GM12878 (cell line): ENCODE data around the gene DLST. TPM values are rescaled to one million over a fixed set of nuclear protein-coding genes. Genes with fewer than 3 reads are reported as not detected.

Experiments
- ATAC-seq: fragments of 200-7000 bp; cut with Tn5 transposase; 3 replicates; pipeline ENCODE4 v1.9.1; 2020; ENCODE audit warnings: mild to moderate bottlenecking, moderate library complexity
- BruUV-seq: library from RNA; stranded (reverse); fragments of 400-500 nt; replicated peaks from 2 replicates; lab custom pipeline; 2021; lab: Mats Ljungman, UMichigan
- CTCF ChIA-PET: fragments of 300-600 bp; sonication (Branson Sonifier 250); formaldehyde crosslinking; extraction: SDS; loops from one replicate; lab custom pipeline; 2021; ENCODE audit warnings: inconsistent platforms; lab: Yijun Ruan, JAX
- POLR2A ChIA-PET: fragments of 350-600 bp; formaldehyde crosslinking; extraction: SDS; loops from one replicate; lab custom pipeline; 2021; ENCODE audit warnings: inconsistent platforms; lab: Charles Lee
- RAD21 ChIA-PET: fragments of 300-600 bp; sonication (Branson Sonifier 250); formaldehyde crosslinking; loops from one replicate; lab custom pipeline; 2023; ENCODE audit warnings: antibody characterized with exemption; ENCODE audit not compliant: unreplicated experiment; lab: Charles Lee
- SMC1A ChIA-PET: fragments of 300-600 bp; sonication (Branson Sonifier 250); formaldehyde crosslinking; loops from one replicate; lab custom pipeline; 2023; ENCODE audit not compliant: unreplicated experiment, uncharacterized antibody; lab: Charles Lee
- DNase-seq: peaks from one replicate; pipeline ENCODE4 v3.0.0-alpha.2; 2011; ENCODE audit warnings: low read depth, low spot score
- FAIRE-seq: peaks from 3 replicates; lab custom pipeline; 2011; peaks lifted over from hg19 to GRCh38; lab: Jason Lieb, UNC
- H2AFZ ChIP-seq: 2 replicates; pipeline ENCODE4 v1.6.0; 2011; ENCODE audit warnings: low read depth, low read length, control low read depth; ENCODE audit not compliant: control insufficient read depth
- H3K27ac ChIP-seq: 2 replicates; pipeline ENCODE4 v1.5.1; 2011; ENCODE audit warnings: control low read depth; ENCODE audit not compliant: control insufficient read depth, insufficient read depth
- H3K27me3 ChIP-seq, 2 experiments: replicated peaks in 1 of 2; 2 replicates each; pipeline versions ENCODE4 v1.6.0 to v1.6.1; 2011; ENCODE audit warnings: low read length in 1 of 2; ENCODE audit not compliant: control insufficient read depth in 2 of 2, insufficient read depth in 2 of 2
- H3K36me3 ChIP-seq, 2 experiments: 2 replicates each; pipeline ENCODE4 v1.5.1; 2011; ENCODE audit warnings: low read length in 1 of 2; ENCODE audit not compliant: control insufficient read depth in 2 of 2, insufficient read depth in 2 of 2
- H3K4me1 ChIP-seq: 2 replicates; pipeline ENCODE4 v1.6.1; 2011; ENCODE audit warnings: mild to moderate bottlenecking, low read length, moderate library complexity, mixed read lengths; ENCODE audit not compliant: control insufficient read depth, insufficient read depth
- H3K4me2 ChIP-seq: 2 replicates; pipeline ENCODE4 v1.6.0; 2011; ENCODE audit warnings: control low read depth; ENCODE audit not compliant: control insufficient read depth, insufficient read depth
- H3K4me3 ChIP-seq: fragments of 200-600 bp; sonication (generic); 2 replicates; pipeline ENCODE4 v1.5.1; 2016
- H3K79me2 ChIP-seq: 2 replicates; pipeline ENCODE4 v1.6.0; 2011; ENCODE audit warnings: low read length; ENCODE audit not compliant: control insufficient read depth, insufficient read depth
- H3K9ac ChIP-seq: 2 replicates; pipeline ENCODE4 v1.8.0; 2011; ENCODE audit warnings: low read length, control low read depth, mixed read lengths; ENCODE audit not compliant: control insufficient read depth, insufficient read depth
- H3K9me3 ChIP-seq: replicated peaks from 3 replicates; pipeline ENCODE4 v1.5.1; 2011; ENCODE audit warnings: mild to moderate bottlenecking, low read length; ENCODE audit not compliant: control insufficient read depth, insufficient read depth
- H4K20me1 ChIP-seq: 2 replicates; pipeline ENCODE4 v1.6.0; 2011; ENCODE audit not compliant: control insufficient read depth, insufficient read depth
- DPF2 ChIP-seq: fragments of 450-650 bp; IDR thresholded peaks from 2 replicates; pipeline ENCODE4 v1.6.1; 2017; ENCODE audit warnings: mild to moderate bottlenecking
- EGR1 ChIP-seq, 2 experiments: IDR thresholded peaks; 1 replicate in 1 of 2; 2 replicates in 1 of 2; pipeline ENCODE4 v1.6.1; 2011 to 2012; ENCODE audit warnings: low read depth in 2 of 2, low read length in 2 of 2, borderline replicate concordance in 1 of 2, mild to moderate bottlenecking in 1 of 2, moderate library complexity in 1 of 2
- FOXK2 ChIP-seq: fragments of 450-650 bp; IDR thresholded peaks from 2 replicates; pipeline ENCODE4 v1.6.1; 2017; ENCODE audit warnings: mild to moderate bottlenecking, moderate library complexity
- HDAC6 ChIP-seq: fragments of 200-600 bp; sonication (generic); IDR thresholded peaks from one replicate; pipeline ENCODE4 v1.8.0; 2017; ENCODE audit warnings: antibody characterized with exemption; ENCODE audit not compliant: unreplicated experiment
- IKZF2 ChIP-seq, 2 experiments: fragments of 450-650 bp; IDR thresholded peaks; 2 replicates each; pipeline ENCODE4 v1.6.1; 2017; ENCODE audit warnings: mild to moderate bottlenecking in 2 of 2, moderate library complexity in 2 of 2
- KAT2A ChIP-seq: conservative IDR thresholded peaks from 2 replicates; pipeline ENCODE4 v1.6.1; 2011; ENCODE audit warnings: low read depth, low read length; ENCODE audit not compliant: control insufficient read depth
- SREBF1 ChIP-seq: IDR thresholded peaks from 2 replicates; pipeline ENCODE4 v1.6.1; 2012; ENCODE audit warnings: mild to moderate bottlenecking, low read length
- SREBF2 ChIP-seq: IDR thresholded peaks from 2 replicates; pipeline ENCODE4 v1.6.1; 2012; ENCODE audit warnings: mild to moderate bottlenecking, low read length
- TARDBP ChIP-seq: IDR thresholded peaks from 2 replicates; pipeline ENCODE4 v1.6.1; 2016; ENCODE audit warnings: borderline replicate concordance
- YBX1 ChIP-seq: fragments of 450-650 bp; IDR thresholded peaks from 2 replicates; pipeline ENCODE4 v1.6.1; 2016; ENCODE audit warnings: antibody characterized with exemption
- ZBED1 ChIP-seq: IDR thresholded peaks from 2 replicates; pipeline ENCODE4 v1.6.1; 2016; ENCODE audit warnings: borderline replicate concordance
- ZNF217 ChIP-seq: fragments of 450-650 bp; IDR thresholded peaks from 2 replicates; pipeline ENCODE4 v1.6.1; 2017; ENCODE audit warnings: antibody characterized with exemption, mild to moderate bottlenecking
- ZSCAN29 ChIP-seq: fragments of 450-650 bp; IDR thresholded peaks from 2 replicates; pipeline ENCODE4 v1.6.1; 2017; ENCODE audit warnings: mild to moderate bottlenecking, moderate library complexity
- WGBS: methylation state at CpG from one replicate; pipeline ENCODE4 v1.1.6; 2016; ENCODE audit warnings: low lambda C conversion rate; ENCODE audit not compliant: insufficient replicate concordance, insufficient coverage; ENCODE audit errors: missing lambda C conversion rate; 5-methylcytosine and 5-hydroxymethylcytosine counted together
- in situ Hi-C: fragments of 300-500 bp; cut with MboI; formaldehyde crosslinking; loops from 9 replicates; pipeline ENCODE4 v1.14.3; 2018; ENCODE audit warnings: mixed read lengths
- intact Hi-C: fragments of 100-400 bp; cut with micrococcal nuclease; formaldehyde crosslinking; loops from one replicate; pipeline ENCODE4 v1.14.2; 2022; ENCODE audit not compliant: unreplicated experiment
- polyA plus RNA-seq, 11 experiments: library from polyadenylated mRNA; depleted of rRNA in 4 of 11; unstranded in 6 of 11; stranded (reverse) in 5 of 11; fragments of >200 nt; fragmentation: Nextera tagmentation in 4 of 11; fragmentation: Illumina TruSeq in 1 of 11; extraction: Ambion mirVana in 4 of 11; extraction: Trizol in 1 of 11; gene quantifications; 1 replicate in 1 of 11; 2 replicates in 10 of 11; pipeline versions ENCODE4 v1.2.1 to v1.2.3, GENCODE V29; 2011 to 2016; ENCODE audit warnings: inconsistent platforms in 2 of 11, missing spikeins in 2 of 11, low read depth in 1 of 11
- total RNA-seq, 4 experiments: library from RNA; depleted of rRNA in 3 of 4; stranded (reverse); fragments of >200 nt in 3 of 4; fragmentation: Illumina TruSeq in 1 of 4; extraction: Trizol in 1 of 4; gene quantifications; 2 replicates each; pipeline versions ENCODE4 v1.2.1 to v1.2.3, GENCODE V29; 2013 to 2021
- TF ChIP-seq, protein P1 (sequence below): fragments of 450-650 bp; IDR thresholded peaks from 2 replicates; pipeline ENCODE4 v1.6.1; 2014; ENCODE audit warnings: mild to moderate bottlenecking
- TF ChIP-seq, protein P2 (sequence below): IDR thresholded peaks from 2 replicates; pipeline ENCODE4 v1.6.1; 2012; ENCODE audit warnings: low read depth, low read length, improper control_type of control experiment
- TF ChIP-seq, protein P3 (sequence below): IDR thresholded peaks from 2 replicates; pipeline ENCODE4 v1.6.1; 2011; ENCODE audit warnings: low read depth, low read length, improper control_type of control experiment, borderline replicate concordance

DLST gene
- total and polyA plus RNA-seq, 10 of the 15 experiments (the other 5 are each of a cell fraction or from before 2014, with no cell fraction given), result 2.9 to 141 (median 67.7) TPM

DNA sequence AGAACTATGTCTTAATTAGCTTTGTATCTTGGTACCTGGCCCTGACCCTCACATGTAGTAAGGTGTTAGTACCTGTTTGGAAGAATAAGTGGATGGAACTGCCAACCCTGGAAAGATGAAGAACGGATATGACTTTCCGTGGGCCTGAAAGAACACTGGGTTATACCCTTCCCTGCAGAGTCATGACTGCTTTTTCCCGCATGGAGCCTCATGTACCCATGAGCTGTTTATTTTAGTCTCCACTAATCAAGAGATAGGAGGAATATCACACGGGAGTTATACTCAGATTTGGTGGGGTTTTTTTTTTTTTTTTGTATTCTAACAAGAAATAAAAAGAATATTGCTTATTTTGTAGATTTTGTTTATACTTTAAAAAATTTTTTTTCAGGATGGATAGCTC is 15.9 kb downstream of the DLST start:
- in situ Hi-C loops, result no loop called here
- Histone ChIP-seq H3K9me3 (no peaks in the 10 kb centered on the region), H2AFZ (no peak overlapping the region), H3K4me3 (no peak overlapping the region), H4K20me1 (no peaks in the 10 kb centered on the region), H3K27ac (no peak overlapping the region), H3K9ac (no peak overlapping the region), H3K36me3 (peaks cover 37 to 64% of the 10 kb centered on the region in 2 experiments), H3K4me1 (peaks cover 23% of the 10 kb centered on the region)
- POLR2A ChIA-PET, result interaction anchor here (0.6 to 0.7 kb wide), 4 partner anchors 15 to 552 kb away, joined by 3 to 7 read pairs (median 4); no protein-coding TSS in a partner anchor
- no TSS peak for BruUV-seq
- DNase-seq, result no peak
- RAD21 ChIA-PET, result interaction anchor here (0.6 to 1.1 kb wide), 3 partner anchors 11 to 528 kb away, joined by 3 to 4 read pairs (median 4); no protein-coding TSS in a partner anchor
- no peak for ATAC-seq
- FAIRE-seq, result no peak
- TF ChIP-seq TARDBP, result no peak
- TF ChIP-seq, all 136 proteins: peak for 0
- CTCF ChIA-PET, result interaction anchor here (0.5 to 26.0 kb wide), 5 partner anchors 8 to 227 kb away, joined by 3 to 552 read pairs (median 4); no protein-coding TSS in a partner anchor
- no peaks in the 10 kb centered on the region for H3K27me3 ChIP-seq
- intact Hi-C loops, result no loop called here
- SMC1A ChIA-PET, result interaction anchor here (0.7 to 1.0 kb wide), 2 partner anchors 20 to 38 kb away, joined by 3 to 4 read pairs; no protein-coding TSS in a partner anchor
- H3K4me2 ChIP-seq, result no peak overlapping the region
- WGBS, result 99% methylated on average over 4 of the region's 4 CpGs
- H3K79me2 ChIP-seq, result no peaks in the 10 kb centered on the region

DNA sequence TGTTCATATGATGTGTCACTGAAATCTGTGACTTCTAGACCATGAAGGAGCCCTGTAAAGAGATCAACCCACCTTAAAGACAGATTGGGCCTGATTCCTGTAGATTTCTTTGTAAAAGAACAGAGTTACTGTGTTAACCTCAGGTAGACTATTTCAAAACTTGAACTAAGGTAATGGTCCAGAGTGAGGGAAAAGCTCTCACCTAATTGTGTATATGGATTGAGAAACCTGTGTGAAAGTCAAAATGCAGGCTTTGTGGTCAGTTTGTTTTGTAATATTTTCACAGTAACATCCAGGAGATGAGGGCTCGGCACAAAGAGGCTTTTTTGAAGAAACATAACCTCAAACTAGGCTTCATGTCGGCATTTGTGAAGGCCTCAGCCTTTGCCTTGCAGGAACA is 16.4 kb downstream of the DLST start:
- Histone ChIP-seq H3K27ac (no peak overlapping the region), H3K4me1 (peaks cover 21% of the 10 kb centered on the region), H3K4me3 (no peak overlapping the region), H3K79me2 (no peaks in the 10 kb centered on the region), H3K36me3 (peaks cover 39 to 60% of the 10 kb centered on the region in 2 experiments), H3K9me3 (no peaks in the 10 kb centered on the region), H3K4me2 (no peak overlapping the region), H3K9ac (no peak overlapping the region), H4K20me1 (no peaks in the 10 kb centered on the region), H2AFZ (no peak overlapping the region), H3K27me3 (no peaks in the 10 kb centered on the region)
- intact Hi-C loops, result no loop called here
- ChIA-PET POLR2A (interaction anchor here (0.6 to 0.7 kb wide), 4 partner anchors 16 to 553 kb away, joined by 3 to 7 read pairs (median 4); no protein-coding TSS in a partner anchor), RAD21 (interaction anchor here (0.6 to 1.1 kb wide), 2 partner anchors 10 to 527 kb away, joined by 3 to 4 read pairs; no protein-coding TSS in a partner anchor), CTCF (interaction anchor here (0.8 to 26.0 kb wide), 4 partner anchors 8 to 190 kb away, joined by 3 to 552 read pairs (median 36); no protein-coding TSS in a partner anchor), SMC1A (interaction anchor here (0.7 to 1.0 kb wide), 2 partner anchors 20 to 38 kb away, joined by 3 to 4 read pairs; no protein-coding TSS in a partner anchor)
- BruUV-seq, result no TSS peak
- in situ Hi-C loops, result no loop called here
- ATAC-seq (no peak), FAIRE-seq (no peak), DNase-seq (no peak)
- 69% methylated on average over 2 of the region's 2 CpGs for WGBS
- no peak for TF ChIP-seq ZNF217
- TF ChIP-seq DPF2, result no peak
- TF ChIP-seq, protein P1, sequence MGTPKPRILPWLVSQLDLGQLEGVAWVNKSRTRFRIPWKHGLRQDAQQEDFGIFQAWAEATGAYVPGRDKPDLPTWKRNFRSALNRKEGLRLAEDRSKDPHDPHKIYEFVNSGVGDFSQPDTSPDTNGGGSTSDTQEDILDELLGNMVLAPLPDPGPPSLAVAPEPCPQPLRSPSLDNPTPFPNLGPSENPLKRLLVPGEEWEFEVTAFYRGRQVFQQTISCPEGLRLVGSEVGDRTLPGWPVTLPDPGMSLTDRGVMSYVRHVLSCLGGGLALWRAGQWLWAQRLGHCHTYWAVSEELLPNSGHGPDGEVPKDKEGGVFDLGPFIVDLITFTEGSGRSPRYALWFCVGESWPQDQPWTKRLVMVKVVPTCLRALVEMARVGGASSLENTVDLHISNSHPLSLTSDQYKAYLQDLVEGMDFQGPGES, result no peak
- TF ChIP-seq EGR1 (IDR thresholded peaks at IDR 0.05; ENCODE audit: borderline replicate concordance in 1 of 2, low read depth in 2 of 2, low read length in 2 of 2), result no peak
- TF ChIP-seq FOXK2, result no peak
- no peak for TF ChIP-seq IKZF2 (IDR thresholded peaks at IDR 0.05)
- TF ChIP-seq KAT2A, result no peak
- no peak for TF ChIP-seq ZSCAN29
- TF ChIP-seq, protein P2, sequence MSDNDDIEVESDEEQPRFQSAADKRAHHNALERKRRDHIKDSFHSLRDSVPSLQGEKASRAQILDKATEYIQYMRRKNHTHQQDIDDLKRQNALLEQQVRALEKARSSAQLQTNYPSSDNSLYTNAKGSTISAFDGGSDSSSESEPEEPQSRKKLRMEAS, result no peak
- TF ChIP-seq, protein P3, sequence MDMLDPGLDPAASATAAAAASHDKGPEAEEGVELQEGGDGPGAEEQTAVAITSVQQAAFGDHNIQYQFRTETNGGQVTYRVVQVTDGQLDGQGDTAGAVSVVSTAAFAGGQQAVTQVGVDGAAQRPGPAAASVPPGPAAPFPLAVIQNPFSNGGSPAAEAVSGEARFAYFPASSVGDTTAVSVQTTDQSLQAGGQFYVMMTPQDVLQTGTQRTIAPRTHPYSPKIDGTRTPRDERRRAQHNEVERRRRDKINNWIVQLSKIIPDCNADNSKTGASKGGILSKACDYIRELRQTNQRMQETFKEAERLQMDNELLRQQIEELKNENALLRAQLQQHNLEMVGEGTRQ, result no peak
- no peak for TF ChIP-seq SREBF2
- no peak for TF ChIP-seq SREBF1
- no peak for TF ChIP-seq HDAC6
- no peak for TF ChIP-seq YBX1
- TF ChIP-seq ZBED1, result no peak
